NT2/D1 (cell line): ENCODE results near the gene IGFBP4.

Experiments
- SUZ12 ChIP-seq: IDR thresholded peaks from 2 replicates; pipeline ENCODE4 v1.6.1; 2011; ENCODE audit not compliant: insufficient read length, insufficient read depth; ENCODE audit errors: extremely low read depth
- YY1 ChIP-seq: IDR thresholded peaks from 2 replicates; pipeline ENCODE4 v1.6.1; 2011; ENCODE audit not compliant: insufficient read length, insufficient read depth
- ZNF274 ChIP-seq: IDR thresholded peaks from 2 replicates; pipeline ENCODE4 v1.6.1; 2011; ENCODE audit warnings: mild to moderate bottlenecking, low read depth, low read length

DNA sequence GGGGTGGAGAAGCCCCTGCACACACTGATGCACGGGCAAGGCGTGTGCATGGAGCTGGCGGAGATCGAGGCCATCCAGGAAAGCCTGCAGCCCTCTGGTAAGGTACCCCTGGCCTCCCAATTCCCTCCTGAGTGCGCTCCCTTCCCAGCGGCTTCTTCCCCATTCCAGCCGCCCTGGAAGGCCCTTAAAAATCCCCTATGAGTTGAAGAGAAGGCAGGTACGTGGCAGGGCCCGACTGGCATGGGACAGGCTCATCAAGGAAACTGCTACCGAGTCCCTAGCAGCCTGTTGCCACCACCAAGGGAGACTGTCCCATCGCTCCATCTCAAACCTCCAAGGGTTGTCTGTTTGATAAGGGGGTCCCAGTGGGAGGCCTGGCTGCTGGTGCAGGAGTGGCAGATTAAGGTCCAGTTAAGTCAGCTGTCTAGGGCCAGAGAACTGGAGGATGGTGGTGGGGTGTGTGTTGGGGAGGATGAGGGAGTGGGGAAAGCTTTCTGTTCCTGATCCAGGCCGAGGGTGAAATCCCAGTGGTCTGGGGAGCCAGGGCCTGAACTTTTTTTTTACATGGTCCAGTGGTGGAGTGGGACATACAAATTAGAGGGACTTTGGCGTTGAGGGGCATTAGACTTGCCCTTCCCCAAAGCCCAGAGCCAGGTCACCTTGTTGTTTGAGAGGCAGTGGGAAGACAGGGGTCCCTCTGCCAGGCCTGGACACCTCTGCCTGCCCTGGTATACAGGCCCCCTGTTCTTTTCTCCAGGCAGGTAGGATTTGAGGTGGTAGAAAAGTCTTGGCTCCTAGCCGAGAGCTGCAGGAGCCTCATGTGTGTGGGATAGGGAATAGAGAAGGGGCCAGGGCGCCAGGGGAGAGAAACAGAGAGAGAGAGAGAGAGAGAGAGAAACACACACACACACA is 994 bp downstream of the IGFBP4 start:
- TF ChIP-seq ZNF274 (no peak), SUZ12 (no peak), YY1 (no peak)
